Spleen (tissue), 11 donors: ENCODE measurements around the gene IHH. TPM values are rescaled to one million over a fixed set of nuclear protein-coding genes. Genes with fewer than 3 reads are reported as not detected.

Experiments used
- DNase-seq: peaks from one replicate; pipeline ENCODE4 v3.0.0-alpha.2; 2020
- H3K27ac ChIP-seq, 8 donors: fragments of 200-600 bp; sonication (generic) in 7 of 8; 1 replicate in 4 of 8; 2 replicates in 4 of 8; pipeline versions ENCODE4 v1.5.0 to v1.8.0; 2016 to 2021; ENCODE audit warnings: inconsistent platforms in 4 of 8, mild to moderate bottlenecking in 4 of 8, moderate library complexity in 1 of 8
- H3K27me3 ChIP-seq, 7 donors: fragments of 200-600 bp; sonication (generic) in 6 of 7; replicated peaks in 1 of 7; 1 replicate in 4 of 7; 2 replicates in 3 of 7; pipeline versions ENCODE4 v1.5.0 to v1.8.0; 2016 to 2021; ENCODE audit warnings: inconsistent platforms in 3 of 7, mild to moderate bottlenecking in 1 of 7
- H3K36me3 ChIP-seq, 6 donors: fragments of 200-600 bp; sonication (generic) in 5 of 6; 1 replicate in 4 of 6; 2 replicates in 2 of 6; pipeline versions ENCODE4 v1.5.0 to v1.8.0; 2016 to 2021; ENCODE audit warnings: inconsistent platforms in 2 of 6
- H3K4me1 ChIP-seq, 6 donors: fragments of 200-600 bp; sonication (generic) in 5 of 6; 1 replicate in 3 of 6; 2 replicates in 3 of 6; pipeline versions ENCODE4 v1.5.0 to v1.8.0; 2016 to 2021; ENCODE audit warnings: inconsistent platforms in 3 of 6
- H3K4me3 ChIP-seq, 8 donors: fragments of 200-600 bp; sonication (generic) in 7 of 8; 1 replicate in 4 of 8; 2 replicates in 4 of 8; pipeline versions ENCODE4 v1.5.0 to v1.8.0; 2016 to 2021; ENCODE audit warnings: inconsistent platforms in 4 of 8, mild to moderate bottlenecking in 4 of 8, moderate library complexity in 2 of 8
- H3K9me3 ChIP-seq, 8 donors: fragments of 200-600 bp; sonication (generic) in 7 of 8; 1 replicate in 4 of 8; 2 replicates in 4 of 8; pipeline versions ENCODE4 v1.5.0 to v1.8.0; 2016 to 2021; ENCODE audit warnings: inconsistent platforms in 4 of 8
- POLR2A ChIP-seq, 3 donors: fragments of 450-650 bp; IDR thresholded peaks; one replicate each; pipeline ENCODE4 v1.5.1; 2017; ENCODE audit warnings: antibody characterized with exemption in 3 of 3, mild to moderate bottlenecking in 1 of 3
- POLR2AphosphoS5 ChIP-seq, 3 donors: sonication (generic); formaldehyde crosslinking; IDR thresholded peaks; one replicate each; pipeline ENCODE4 v1.5.1; 2017; ENCODE audit warnings: antibody characterized with exemption in 3 of 3
- WGBS, 5 donors: extraction: QIAGEN DNeasy Blood & Tissue Kit in 3 of 5; methylation state at CpG; one replicate each; pipeline versions ENCODE4 v1.1.5 to v1.1.7; 2013 to 2018; 5-methylcytosine and 5-hydroxymethylcytosine counted together
- intact Hi-C: fragments of 100-400 bp; cut with DNase I; formaldehyde crosslinking; loops from one replicate; pipeline ENCODE4 v1.15.0; 2023; ENCODE audit warnings: low total_unique reads
- polyA plus RNA-seq, 3 donors: library from polyadenylated mRNA; stranded (reverse); fragments of 200-250 nt; gene quantifications; one replicate each; pipeline ENCODE4 v1.2.1, GENCODE V29; 2013
- total RNA-seq, 7 donors: library from RNA; depleted of rRNA in 3 of 7; stranded (reverse); fragments of >200 nt in 3 of 7; fragmentation: NEBNext Ultra II Directional in 4 of 7; extraction: Animal tissue kit (Norgen Biotek cat#: 25700) in 4 of 7; gene quantifications; one replicate each; pipeline versions ENCODE4 v1.1.0 to v1.2.1, GENCODE V29; 2016 to 2021
- TF ChIP-seq, protein P1 (sequence below), 11 experiments: fragments of 200-600 bp in 7 of 11; fragments of 450-650 bp in 4 of 11; sonication (generic) in 4 of 11; IDR thresholded peaks in 8 of 11; conservative IDR thresholded peaks in 3 of 11; 1 replicate in 7 of 11; 2 replicates in 4 of 11; pipeline versions ENCODE4 v1.4.0 to v1.8.0; 2016 to 2021; ENCODE audit warnings: antibody characterized with exemption in 11 of 11, inconsistent platforms in 4 of 11, mild to moderate bottlenecking in 1 of 11
- donor health status: healthy with polysubstance abuse.
- donor health status: DM: no; HTN: no; CAD: no; lungs with moderate emphysema.
- donor health status: DM: no; HTN: no; CAD: no.
- donor health status: Bipolar disorder and iron deficiency.
- donor health status: healthy.
- donor health status: DM: no; HTN: no; CAD: no.
- donor health status: DM: yes; HTN: yes; CAD: no.

Gene IHH
- total and polyA plus RNA-seq, 10 donors: 0.06 to 0.13 TPM; not detected in 8

DNA sequence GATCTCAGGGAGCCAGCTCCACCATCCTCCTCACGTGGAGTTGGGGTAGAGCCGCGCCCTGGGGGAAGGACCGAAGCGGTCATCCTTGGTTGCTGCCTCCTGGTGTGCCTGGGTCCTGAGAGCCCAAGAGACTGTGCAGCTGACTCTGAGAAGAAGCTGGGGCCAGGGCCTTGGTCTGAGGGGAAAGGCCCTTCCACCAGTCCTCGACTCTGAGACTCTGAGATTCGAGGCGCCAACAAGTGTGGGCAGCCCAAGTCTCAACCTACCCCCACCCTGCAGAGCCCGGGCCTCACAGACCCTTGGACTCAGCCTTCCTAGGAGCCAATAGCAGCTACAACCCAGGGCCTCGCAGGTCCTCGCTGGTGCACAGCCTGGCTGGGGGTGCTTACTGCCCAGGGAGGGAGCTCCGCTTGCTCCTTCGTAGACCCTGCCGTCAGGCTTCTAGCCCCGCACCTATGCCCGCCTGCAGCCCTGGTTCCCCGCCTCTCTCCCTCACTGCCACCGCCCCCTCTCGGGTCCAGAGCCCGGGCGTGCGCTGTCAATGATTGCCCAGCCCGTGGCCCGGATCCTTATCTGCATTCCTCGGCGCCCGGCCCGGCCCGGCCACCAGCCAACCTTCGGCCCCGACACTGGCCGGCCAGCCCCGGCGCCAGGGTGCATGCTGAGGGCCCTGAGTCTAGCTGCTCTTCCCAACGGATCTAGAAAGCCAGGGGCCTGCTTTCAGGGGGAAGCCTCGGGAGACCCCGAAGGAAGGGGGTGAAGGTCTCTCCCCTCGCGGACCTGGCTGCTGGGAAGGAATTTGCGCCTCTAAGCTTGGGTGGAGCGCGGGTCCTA lies 2.0 kb downstream of the IHH start:
- no peaks in the 10 kb centered on the region for H3K9me3 ChIP-seq
- H3K36me3 ChIP-seq: no peaks in the 10 kb centered on the region
- no peak for DNase-seq
- H3K4me1 ChIP-seq: peaks cover 27 to 46% (median 41%) of the 10 kb centered on the region in 6 donors
- intact Hi-C loops: loop anchor here (10.0 kb wide), 2 partner anchors 56 to 96 kb away; no protein-coding TSS in a partner anchor
- H3K27me3 ChIP-seq: peaks cover 18 to 95% (median 74%) of the 10 kb centered on the region in 7 donors
- 10 to 13% (median 11%) methylated on average over 27 to 42 of the region's 42 CpGs for WGBS, 5 donors
- peak overlapping the region in 2 of 8 donors; percentile 5 to 61 for H3K4me3 ChIP-seq
- H3K27ac ChIP-seq: no peak overlapping the region
- TF ChIP-seq POLR2AphosphoS5 (IDR thresholded peaks at IDR 0.05): no peak
- TF ChIP-seq, protein P1, sequence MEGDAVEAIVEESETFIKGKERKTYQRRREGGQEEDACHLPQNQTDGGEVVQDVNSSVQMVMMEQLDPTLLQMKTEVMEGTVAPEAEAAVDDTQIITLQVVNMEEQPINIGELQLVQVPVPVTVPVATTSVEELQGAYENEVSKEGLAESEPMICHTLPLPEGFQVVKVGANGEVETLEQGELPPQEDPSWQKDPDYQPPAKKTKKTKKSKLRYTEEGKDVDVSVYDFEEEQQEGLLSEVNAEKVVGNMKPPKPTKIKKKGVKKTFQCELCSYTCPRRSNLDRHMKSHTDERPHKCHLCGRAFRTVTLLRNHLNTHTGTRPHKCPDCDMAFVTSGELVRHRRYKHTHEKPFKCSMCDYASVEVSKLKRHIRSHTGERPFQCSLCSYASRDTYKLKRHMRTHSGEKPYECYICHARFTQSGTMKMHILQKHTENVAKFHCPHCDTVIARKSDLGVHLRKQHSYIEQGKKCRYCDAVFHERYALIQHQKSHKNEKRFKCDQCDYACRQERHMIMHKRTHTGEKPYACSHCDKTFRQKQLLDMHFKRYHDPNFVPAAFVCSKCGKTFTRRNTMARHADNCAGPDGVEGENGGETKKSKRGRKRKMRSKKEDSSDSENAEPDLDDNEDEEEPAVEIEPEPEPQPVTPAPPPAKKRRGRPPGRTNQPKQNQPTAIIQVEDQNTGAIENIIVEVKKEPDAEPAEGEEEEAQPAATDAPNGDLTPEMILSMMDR (IDR thresholded peaks at IDR 0.05 in 8 of 11, conservative IDR thresholded peaks at IDR 0.05 in 3 of 11): no peak
- no peak for TF ChIP-seq POLR2A (IDR thresholded peaks at IDR 0.05)

DNA sequence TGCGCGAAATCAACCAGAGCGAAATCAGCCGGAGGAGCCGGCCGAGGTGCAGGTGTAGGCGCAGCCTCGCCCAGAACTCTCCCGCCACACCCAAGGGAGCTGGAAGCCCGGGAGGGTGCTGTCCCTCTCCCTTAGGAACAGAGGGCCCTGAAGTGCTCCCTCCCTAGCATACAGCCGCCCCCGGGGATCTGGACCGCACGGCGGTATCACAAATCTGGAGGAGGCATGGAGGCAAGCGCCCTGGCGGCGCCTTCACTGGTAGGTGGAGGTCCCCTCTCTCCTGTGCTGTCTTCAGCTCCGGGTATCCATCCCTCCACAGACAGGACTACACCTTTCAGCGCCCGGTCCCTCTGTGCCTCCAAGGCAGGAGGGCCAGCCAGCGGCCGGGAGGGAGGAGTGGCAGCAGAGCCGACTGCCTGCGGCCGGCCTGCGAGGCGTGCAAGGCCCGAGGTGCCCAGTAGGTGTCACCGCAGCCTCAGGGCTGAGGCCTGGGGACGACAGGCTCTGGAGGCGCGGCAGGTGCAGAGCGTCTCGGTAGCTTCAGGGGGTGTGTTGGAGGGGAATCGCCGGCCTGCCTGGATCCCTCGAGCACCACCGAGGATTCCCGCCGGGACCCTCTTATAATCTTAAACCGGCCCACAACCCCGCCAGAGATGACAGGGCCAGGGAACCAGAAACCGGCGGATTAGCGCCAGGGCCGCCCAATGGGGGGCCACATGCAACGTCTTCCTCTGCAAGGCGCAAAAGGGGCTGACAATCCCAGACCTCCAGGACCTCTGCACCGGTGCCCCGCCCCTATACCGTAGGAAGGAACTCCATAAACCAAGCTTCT lies 2.8 kb downstream of the IHH start:
- 0 to 5% (median 4%) methylated on average over 5 to 52 of the region's 52 CpGs for WGBS, 5 donors
- no peak for TF ChIP-seq POLR2A (IDR thresholded peaks at IDR 0.05)
- TF ChIP-seq, protein P1 (IDR thresholded peaks at IDR 0.05 in 8 of 11, conservative IDR thresholded peaks at IDR 0.05 in 3 of 11): peak; percentile 78 to 98 (median 91)
- peak in 2 of 3 donors; percentile 32 to 55 for TF ChIP-seq POLR2AphosphoS5 (IDR thresholded peaks at IDR 0.05)
- H3K27ac ChIP-seq: no peak overlapping the region
- H3K4me1 ChIP-seq: peaks cover 27 to 46% (median 41%) of the 10 kb centered on the region in 6 donors
- H3K27me3 ChIP-seq: peaks cover 18 to 93% (median 70%) of the 10 kb centered on the region in 7 donors
- no peaks in the 10 kb centered on the region for H3K36me3 ChIP-seq
- no peaks in the 10 kb centered on the region for H3K9me3 ChIP-seq
- peak; percentile 95 for DNase-seq
- H3K4me3 ChIP-seq: peak overlapping the region in 5 of 8 donors; percentile 0 to 51 (median 9)
- intact Hi-C loops: loop anchor here (10.0 kb wide), 2 partner anchors 57 to 97 kb away; no protein-coding TSS in a partner anchor

DNA sequence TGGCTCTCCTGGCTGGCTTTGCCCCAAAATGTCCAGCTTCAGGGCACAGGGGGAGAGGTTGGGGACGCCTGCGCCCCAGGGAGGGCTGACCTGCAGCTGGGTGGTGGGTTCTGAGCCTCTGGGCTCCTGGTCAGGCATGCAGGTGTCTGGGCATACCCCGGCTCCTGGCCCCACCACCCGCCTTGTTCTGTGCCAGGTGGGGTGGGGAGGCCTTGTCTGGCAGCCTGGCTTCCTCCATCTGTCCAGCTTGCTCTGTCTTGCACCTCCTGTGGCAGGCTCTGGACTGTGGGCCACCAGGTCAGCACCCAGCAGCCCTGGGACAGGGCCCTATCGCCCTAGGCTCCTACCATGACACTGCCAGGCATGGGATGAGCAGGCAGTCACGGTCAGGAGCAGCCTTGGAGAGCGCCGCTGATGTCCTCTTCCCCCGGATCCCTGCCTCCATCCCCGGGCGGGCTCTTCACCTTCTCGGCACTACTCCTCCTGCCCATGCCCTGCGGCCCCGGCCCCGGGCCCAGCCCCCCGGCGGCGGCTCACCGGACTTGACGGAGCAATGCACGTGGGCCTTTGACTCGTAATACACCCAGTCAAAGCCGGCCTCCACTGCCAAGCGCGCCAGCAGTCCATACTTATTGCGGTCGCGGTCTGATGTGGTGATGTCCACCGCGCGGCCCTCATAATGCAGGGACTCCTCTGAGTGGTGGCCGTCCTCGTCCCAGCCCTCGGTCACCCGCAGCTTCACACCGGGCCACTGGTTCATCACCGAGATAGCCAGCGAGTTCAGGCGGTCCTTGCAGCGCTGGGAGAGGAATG lies 3.6 kb downstream of the IHH start:
- no peak for TF ChIP-seq POLR2AphosphoS5 (IDR thresholded peaks at IDR 0.05)
- TF ChIP-seq, protein P1 (IDR thresholded peaks at IDR 0.05 in 8 of 11, conservative IDR thresholded peaks at IDR 0.05 in 3 of 11): no peak
- TF ChIP-seq POLR2A (IDR thresholded peaks at IDR 0.05): no peak
- Histone ChIP-seq H3K36me3 (no peaks in the 10 kb centered on the region), H3K27me3 (peaks cover 18 to 93% (median 68%) of the 10 kb centered on the region in 7 donors), H3K4me1 (peaks cover 27 to 46% (median 41%) of the 10 kb centered on the region in 6 donors), H3K9me3 (no peaks in the 10 kb centered on the region), H3K4me3 (peak overlapping the region in 1 of 8 donors; percentile 51), H3K27ac (no peak overlapping the region)
- WGBS, 5 donors: 8 to 24% (median 15%) methylated on average over 28 to 40 of the region's 40 CpGs
- intact Hi-C loops: loop anchor here (10.0 kb wide), 2 partner anchors 58 to 98 kb away; no protein-coding TSS in a partner anchor
- DNase-seq: peak; percentile 67
